Measurements from ENCODE around the gene C20orf141. TPM values are rescaled to one million over a fixed set of nuclear protein-coding genes. Genes with fewer than 3 reads are reported as not detected.

The C20orf141 gene
- total RNA-seq, 4 donors from 2014 or later = not detected

DNA sequence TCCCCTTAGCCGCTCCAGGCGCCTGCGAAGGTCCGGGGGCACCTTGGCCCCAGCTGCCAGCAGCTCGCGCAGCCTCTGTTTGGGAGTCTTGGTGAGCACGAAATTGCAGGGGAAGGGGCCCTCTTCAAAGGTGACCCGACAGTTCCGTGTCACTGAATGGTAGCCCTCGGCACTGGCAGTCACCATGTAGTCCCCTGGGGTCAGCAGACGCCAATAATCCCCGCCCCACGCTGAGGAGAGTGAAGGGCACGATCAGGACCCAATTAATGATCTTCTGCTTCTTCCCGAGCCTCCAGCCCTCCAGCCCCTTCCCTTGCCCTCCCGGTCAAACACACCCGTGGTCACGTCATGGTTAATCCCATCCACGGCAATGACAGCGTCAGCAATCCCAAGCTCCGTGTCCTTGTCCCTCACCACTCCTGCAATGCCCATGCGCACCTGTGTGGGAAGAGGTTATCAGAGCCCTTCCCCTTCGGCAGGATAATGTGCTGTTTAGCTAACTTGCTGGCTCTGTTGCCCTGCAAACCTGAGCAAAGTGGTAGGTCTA, 20.5 kb upstream of the C20orf141 start:
- Histone ChIP-seq H3K27me3 (peaks cover 0 to 42% of the 10 kb centered on the region in 2 donors), H3K4me3 (no peak overlapping the region), H3K4me1 (peaks cover 0 to 2% (median 0%) of the 10 kb centered on the region in 4 donors), H3K36me3 (no peaks in the 10 kb centered on the region), H3K9me3 (peaks cover 0 to 6% (median 0%) of the 10 kb centered on the region in 4 donors), H3K27ac (no peak overlapping the region)
- TF ChIP-seq EP300 (IDR thresholded peaks at IDR 0.05) (no peak), CTCF (IDR thresholded peaks at IDR 0.05) (no peak), POLR2A (IDR thresholded peaks at IDR 0.05) (no peak)
- no peak for DNase-seq (ENCODE audit: low spot score in 2 of 2)
- WGBS, 2 donors = 78% methylated on average over 17 to 23 of the region's 23 CpGs

GRCh38 chr20:2794866-2795447, 19.8 kb upstream of the C20orf141 start:
- TF ChIP-seq EP300 (IDR thresholded peaks at IDR 0.05) = no peak
- no peak for TF ChIP-seq CTCF (IDR thresholded peaks at IDR 0.05)
- no peak for TF ChIP-seq POLR2A (IDR thresholded peaks at IDR 0.05)
- 82 to 83% methylated on average over 11 of the region's 11 CpGs for WGBS, 2 donors
- Histone ChIP-seq H3K4me1 (peaks cover 0 to 9% (median 0%) of the 10 kb centered on the region in 4 donors), H3K27me3 (peaks cover 0 to 44% of the 10 kb centered on the region in 2 donors), H3K4me3 (no peak overlapping the region), H3K27ac (no peak overlapping the region), H3K36me3 (no peaks in the 10 kb centered on the region), H3K9me3 (peaks cover 0 to 2% (median 0%) of the 10 kb centered on the region in 4 donors)
- DNase-seq (ENCODE audit: low spot score in 2 of 2) = no peak

DNA sequence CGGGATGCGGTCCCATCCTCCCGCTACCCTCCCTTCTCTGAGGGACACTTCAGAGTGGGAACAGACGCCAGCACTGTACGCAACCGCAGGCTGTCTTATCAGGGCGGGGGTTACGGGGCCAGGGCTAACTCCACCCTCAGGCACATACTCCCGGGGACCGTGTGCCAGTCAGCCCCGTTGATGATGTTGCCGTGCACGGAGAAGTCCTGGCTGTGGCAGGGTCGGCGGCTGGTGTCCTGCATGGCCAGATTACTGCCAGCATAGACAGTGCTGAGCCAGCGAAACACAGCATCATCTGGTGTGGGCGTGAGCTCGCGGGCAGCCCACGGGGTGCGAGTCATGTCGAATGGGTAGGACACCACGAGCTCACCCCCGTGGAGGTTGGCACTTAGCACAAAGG, 19.3 kb upstream of the C20orf141 start:
- WGBS, 2 donors = 85 to 91% methylated on average over 9 to 24 of the region's 24 CpGs
- Histone ChIP-seq H3K4me1 (peaks cover 0 to 14% (median 2%) of the 10 kb centered on the region in 4 donors), H3K27me3 (peaks cover 0 to 49% of the 10 kb centered on the region in 2 donors), H3K9me3 (no peaks in the 10 kb centered on the region), H3K27ac (no peak overlapping the region), H3K36me3 (no peaks in the 10 kb centered on the region), H3K4me3 (no peak overlapping the region)
- no peak for DNase-seq (ENCODE audit: low spot score in 2 of 2)
- TF ChIP-seq EP300 (IDR thresholded peaks at IDR 0.05) = no peak
- TF ChIP-seq POLR2A (IDR thresholded peaks at IDR 0.05) = no peak
- no peak for TF ChIP-seq CTCF (IDR thresholded peaks at IDR 0.05)

- TF ChIP-seq EP300 (IDR thresholded peaks at IDR 0.05) (no peak), CTCF (IDR thresholded peaks at IDR 0.05) (no peak), POLR2A (IDR thresholded peaks at IDR 0.05) (no peak)
- peaks cover 0 to 55% of the 10 kb centered on the region in 2 donors for H3K27me3 ChIP-seq
- H3K4me3 ChIP-seq = no peak overlapping the region
- no peaks in the 10 kb centered on the region for H3K36me3 ChIP-seq
- H3K4me1 ChIP-seq = peaks cover 0 to 21% (median 5%) of the 10 kb centered on the region in 4 donors
- H3K9me3 ChIP-seq = no peaks in the 10 kb centered on the region
- no peak overlapping the region for H3K27ac ChIP-seq
- DNase-seq (ENCODE audit: low spot score in 2 of 2) = no peak
- 82 to 89% methylated on average over 14 to 20 of the region's 20 CpGs for WGBS, 2 donors
Observed at GRCh38 chr20:2796011-2796660, 18.7 kb upstream of the C20orf141 start.
